ENCODE results near the gene TMBIM4.

GRCh38 chr12:66132408-66132807 is 37.4 kb downstream of the TMBIM4 start:
- TF ChIP-seq CTCF (IDR thresholded peaks at IDR 0.05), result no peak
- TF ChIP-seq POLR2A (IDR thresholded peaks at IDR 0.05), result no peak

Data from lower leg skin (tissue), 3 donors.